Islet precursor cell (in vitro differentiated cells): ENCODE results near the gene STXBP6.
"Not testable (repeated sequence)": the region's sequence is repeated elsewhere in the genome, so short reads cannot be mapped to it uniquely, and the experiment has no call there.

Source experiments
- DNase-seq: peaks from one replicate; pipeline ENCODE4 v3.0.0-alpha.2; 2018

STXBP6 gene

GRCh38 chr14:24850072-24850471 lies 199.9 kb downstream of the STXBP6 start:
- DNase-seq: no peak

GRCh38 chr14:24849471-24849870 lies 200.5 kb downstream of the STXBP6 start:
- no peak for DNase-seq

- no peak for DNase-seq
Observed at GRCh38 chr14:24848102-24848790, 201.7 kb downstream of the STXBP6 start.

GRCh38 chr14:24847568-24848095 lies 202.3 kb downstream of the STXBP6 start:
- DNase-seq: no peak

- DNase-seq: no peak
Observed at GRCh38 chr14:24846261-24846660, 203.7 kb downstream of the STXBP6 start.

- DNase-seq: no peak
Observed at GRCh38 chr14:24845851-24846250, 204.1 kb downstream of the STXBP6 start.

GRCh38 chr14:24844011-24844410 lies 205.9 kb downstream of the STXBP6 start:
- no peak for DNase-seq

- no peak for DNase-seq
Observed at GRCh38 chr14:24843494-24843893, 206.5 kb downstream of the STXBP6 start.

- peak; percentile 94 for DNase-seq
Observed at GRCh38 chr14:24840204-24840893, 209.6 kb downstream of the STXBP6 start.

GRCh38 chr14:24839617-24840203 lies 210.2 kb downstream of the STXBP6 start:
- DNase-seq: no peak

GRCh38 chr14:24838945-24839616 lies 210.9 kb downstream of the STXBP6 start:
- no peak for DNase-seq

- no peak for DNase-seq
Observed at GRCh38 chr14:24837280-24838046, 212.5 kb downstream of the STXBP6 start.

GRCh38 chr14:24836324-24836723 lies 213.6 kb downstream of the STXBP6 start:
- not testable (repeated sequence) for DNase-seq

GRCh38 chr14:24834956-24835355 lies 215.0 kb downstream of the STXBP6 start:
- no peak for DNase-seq

- no peak for DNase-seq
Observed at GRCh38 chr14:24833385-24833784, 216.6 kb downstream of the STXBP6 start.

GRCh38 chr14:24831677-24832076 lies 218.3 kb downstream of the STXBP6 start:
- DNase-seq: no peak

GRCh38 chr14:24829862-24830261 lies 220.1 kb downstream of the STXBP6 start:
- DNase-seq: no peak

- DNase-seq: no peak
Observed at GRCh38 chr14:24828486-24828885, 221.5 kb downstream of the STXBP6 start.

- DNase-seq: no peak
Observed at GRCh38 chr14:24826390-24826789, 223.6 kb downstream of the STXBP6 start.

- DNase-seq: no peak
Observed at GRCh38 chr14:24820616-24821015, 229.3 kb downstream of the STXBP6 start.

- no peak for DNase-seq
Observed at GRCh38 chr14:24818823-24819341, 231.1 kb downstream of the STXBP6 start.
